Prostate gland (tissue), 2 donors: ENCODE results near the gene CREB5. TPM values are rescaled to one million over a fixed set of nuclear protein-coding genes. Genes with fewer than 3 reads are reported as not detected.

Source experiments
- DNase-seq: peaks from one replicate; pipeline ENCODE4 v3.0.0-alpha.2; 2019; ENCODE audit warnings: low spot score
- H3K27ac ChIP-seq, 2 donors: fragments of 200-600 bp; sonication (generic); 2 replicates each; pipeline ENCODE4 v1.5.1; 2017 to 2019
- H3K27me3 ChIP-seq: fragments of 200-600 bp; sonication (generic); replicated peaks from 2 replicates; pipeline ENCODE4 v1.5.1; 2019; ENCODE audit not compliant: insufficient read depth
- H3K36me3 ChIP-seq, 2 donors: fragments of 200-600 bp; sonication (generic); 1 replicate in 1 of 2; 2 replicates in 1 of 2; pipeline versions ENCODE4 v1.5.1 to v1.8.1; 2017 to 2019
- H3K4me1 ChIP-seq: fragments of 200-600 bp; sonication (generic); replicated peaks from 2 replicates; pipeline ENCODE4 v1.5.1; 2019
- H3K4me3 ChIP-seq, 2 donors: fragments of 200-600 bp; sonication (generic); 2 replicates each; pipeline ENCODE4 v1.5.1; 2017 to 2019
- H3K9me3 ChIP-seq: fragments of 200-600 bp; sonication (generic); 2 replicates; pipeline ENCODE4 v1.5.1; 2017
- CTCF ChIP-seq, 4 experiments: fragments of 200-600 bp in 2 of 4; fragments of 450-650 bp in 2 of 4; sonication (generic) in 2 of 4; IDR thresholded peaks; 1 replicate in 3 of 4; 2 replicates in 1 of 4; pipeline ENCODE4 v1.5.1; 2016 to 2019; ENCODE audit warnings: antibody characterized with exemption in 4 of 4, mild to moderate bottlenecking in 2 of 4, moderate library complexity in 2 of 4
- POLR2A ChIP-seq: fragments of 450-650 bp; IDR thresholded peaks from one replicate; pipeline ENCODE4 v1.6.1; 2016; ENCODE audit warnings: antibody characterized with exemption, mild to moderate bottlenecking
- POLR2AphosphoS5 ChIP-seq: sonication (generic); formaldehyde crosslinking; IDR thresholded peaks from one replicate; pipeline ENCODE4 v1.6.1; 2017; ENCODE audit warnings: antibody characterized with exemption
- WGBS: methylation state at CpG from one replicate; pipeline ENCODE4 v1.1.5; 2018; 5-methylcytosine and 5-hydroxymethylcytosine counted together
- intact Hi-C: fragments of 100-400 bp; cut with DNase I; formaldehyde crosslinking; loops from one replicate; pipeline ENCODE4 v1.14.2; 2022
- total RNA-seq, 2 donors: library from RNA; depleted of rRNA; stranded (reverse); fragments of >200 nt; gene quantifications; one replicate each; pipeline ENCODE4 v1.1.0, GENCODE V29; 2016

CREB5 gene
- total RNA-seq, 2 donors from 2014 or later: 0.46 to 3.4 TPM

GRCh38 chr7:28507525-28508282 is 95.4 kb downstream of the CREB5 start:
- no peak for DNase-seq
- no peak for TF ChIP-seq POLR2AphosphoS5
- no peak for TF ChIP-seq CTCF (IDR thresholded peaks at IDR 0.05)
- no peak for TF ChIP-seq POLR2A
- H3K36me3 ChIP-seq: no peaks in the 10 kb centered on the region
- 91% methylated on average over 11 of the region's 11 CpGs for WGBS
- H3K4me1 ChIP-seq: no peaks in the 10 kb centered on the region
- intact Hi-C loops: no loop called here
- no peaks in the 10 kb centered on the region for H3K27me3 ChIP-seq
- no peaks in the 10 kb centered on the region for H3K9me3 ChIP-seq
- H3K27ac ChIP-seq: no peak overlapping the region
- H3K4me3 ChIP-seq: no peak overlapping the region

GRCh38 chr7:28509251-28510025 is 97.1 kb downstream of the CREB5 start:
- WGBS: 84% methylated on average over 12 of the region's 12 CpGs
- TF ChIP-seq CTCF (IDR thresholded peaks at IDR 0.05): no peak
- TF ChIP-seq POLR2A: no peak
- TF ChIP-seq POLR2AphosphoS5: no peak
- H3K36me3 ChIP-seq: no peaks in the 10 kb centered on the region
- H3K4me1 ChIP-seq: no peaks in the 10 kb centered on the region
- no peak for DNase-seq
- no peaks in the 10 kb centered on the region for H3K9me3 ChIP-seq
- intact Hi-C loops: no loop called here
- no peak overlapping the region for H3K27ac ChIP-seq
- H3K27me3 ChIP-seq: no peaks in the 10 kb centered on the region
- no peak overlapping the region for H3K4me3 ChIP-seq

- H3K4me1 ChIP-seq: no peaks in the 10 kb centered on the region
- 79% methylated on average over 2 of the region's 2 CpGs for WGBS
- H3K27me3 ChIP-seq: no peaks in the 10 kb centered on the region
- intact Hi-C loops: no loop called here
- H3K36me3 ChIP-seq: no peaks in the 10 kb centered on the region
- DNase-seq: no peak
- no peak overlapping the region for H3K27ac ChIP-seq
- H3K9me3 ChIP-seq: no peaks in the 10 kb centered on the region
- no peak overlapping the region for H3K4me3 ChIP-seq
- no peak for TF ChIP-seq POLR2AphosphoS5
- TF ChIP-seq CTCF (IDR thresholded peaks at IDR 0.05): no peak
- TF ChIP-seq POLR2A: no peak
These were observed 97.7 kb downstream of the CREB5 start for GRCh38 chr7:28510026-28510369.

GRCh38 chr7:28512668-28513440 is 100.5 kb downstream of the CREB5 start:
- Histone ChIP-seq H3K4me3 (no peak overlapping the region), H3K27me3 (no peaks in the 10 kb centered on the region), H3K27ac (no peak overlapping the region), H3K9me3 (no peaks in the 10 kb centered on the region), H3K4me1 (no peaks in the 10 kb centered on the region), H3K36me3 (no peaks in the 10 kb centered on the region)
- no peak for TF ChIP-seq POLR2A
- TF ChIP-seq CTCF (IDR thresholded peaks at IDR 0.05): no peak
- TF ChIP-seq POLR2AphosphoS5: no peak
- no peak for DNase-seq
- intact Hi-C loops: no loop called here
- 90% methylated on average over 9 of the region's 9 CpGs for WGBS
